ENCODE data around the gene KCTD13.

The KCTD13 gene

GRCh38 chr16:29898804-29899515 lies 27.1 kb downstream of the KCTD13 start:
- Histone ChIP-seq H3K4me3 (ENCODE audit: insufficient read length, low read depth) (peak overlapping the region; percentile 72), H3K27me3 (ENCODE audit: insufficient read depth, insufficient read length) (no peaks in the 10 kb centered on the region), H3K9ac (ENCODE audit: insufficient read length, low read depth) (peak overlapping the region; percentile 86), H3K36me3 (ENCODE audit: insufficient read depth, insufficient read length, low read length) (peaks cover 18% of the 10 kb centered on the region), H3K4me1 (ENCODE audit: insufficient read depth, insufficient read length) (peaks cover 9% of the 10 kb centered on the region), H3K9me3 (ENCODE audit: insufficient read depth, low read length) (no peaks in the 10 kb centered on the region)
- TF ChIP-seq ZNF274 (IDR thresholded peaks at IDR 0.05; ENCODE audit: low read depth, low read length) (no peak), YY1 (IDR thresholded peaks at IDR 0.05; ENCODE audit: insufficient read depth, insufficient read length) (no peak), SUZ12 (IDR thresholded peaks at IDR 0.05; ENCODE audit: extremely low read depth, insufficient read depth, insufficient read length) (no peak)
- DNase-seq (ENCODE audit: low read depth, low spot score), result no peak

DNA sequence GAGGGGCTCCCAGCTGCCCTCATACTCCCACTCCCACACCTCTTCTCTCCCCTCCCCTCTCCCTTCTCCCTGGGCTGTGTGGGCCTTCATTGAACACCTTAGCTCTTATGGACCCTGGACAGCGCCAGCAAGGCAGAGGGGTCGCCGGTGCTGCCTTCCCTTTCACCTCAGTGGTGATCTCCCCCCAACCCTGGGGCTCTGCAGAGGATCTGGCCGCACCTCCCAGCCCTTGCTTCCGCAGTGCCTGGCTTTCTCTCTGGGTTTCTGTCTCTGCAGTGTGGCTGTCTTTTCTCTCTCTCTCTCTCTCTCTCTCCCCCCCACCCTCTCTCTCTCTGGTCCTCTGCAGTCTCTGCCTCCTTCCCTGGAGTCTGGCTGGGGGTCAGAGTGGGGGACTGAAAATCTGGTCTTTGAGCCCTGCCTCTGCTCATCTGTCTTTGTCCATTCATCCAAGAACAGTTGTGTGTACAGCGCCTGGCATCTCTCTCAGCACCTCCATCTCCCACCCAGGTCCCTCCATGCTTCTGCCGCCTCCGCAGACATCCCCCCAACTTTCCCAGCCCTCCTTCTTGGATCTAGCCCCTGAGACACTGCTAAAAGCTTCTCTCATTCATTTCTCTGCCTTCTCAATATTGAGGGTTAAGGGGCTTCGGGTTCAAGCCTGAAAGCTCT lies 27.8 kb downstream of the KCTD13 start:
- TF ChIP-seq YY1 (IDR thresholded peaks at IDR 0.05; ENCODE audit: insufficient read depth, insufficient read length) (no peak), SUZ12 (IDR thresholded peaks at IDR 0.05; ENCODE audit: extremely low read depth, insufficient read depth, insufficient read length) (no peak), ZNF274 (IDR thresholded peaks at IDR 0.05; ENCODE audit: low read depth, low read length) (no peak)
- peaks cover 9% of the 10 kb centered on the region for H3K4me1 ChIP-seq (ENCODE audit: insufficient read depth, insufficient read length)
- H3K27me3 ChIP-seq (ENCODE audit: insufficient read depth, insufficient read length), result no peaks in the 10 kb centered on the region
- no peaks in the 10 kb centered on the region for H3K9me3 ChIP-seq (ENCODE audit: insufficient read depth, low read length)
- H3K4me3 ChIP-seq (ENCODE audit: insufficient read length, low read depth), result peak overlapping the region; percentile 72
- peaks cover 11% of the 10 kb centered on the region for H3K36me3 ChIP-seq (ENCODE audit: insufficient read depth, insufficient read length, low read length)
- H3K9ac ChIP-seq (ENCODE audit: insufficient read length, low read depth), result peak overlapping the region; percentile 86
- DNase-seq (ENCODE audit: low read depth, low spot score), result no peak

- Histone ChIP-seq H3K4me1 (ENCODE audit: insufficient read depth, insufficient read length) (peaks cover 13% of the 10 kb centered on the region), H3K9me3 (ENCODE audit: insufficient read depth, low read length) (no peaks in the 10 kb centered on the region), H3K9ac (ENCODE audit: insufficient read length, low read depth) (no peak overlapping the region), H3K27me3 (ENCODE audit: insufficient read depth, insufficient read length) (no peaks in the 10 kb centered on the region), H3K36me3 (ENCODE audit: insufficient read depth, insufficient read length, low read length) (peaks cover 11% of the 10 kb centered on the region), H3K4me3 (ENCODE audit: insufficient read length, low read depth) (no peak overlapping the region)
- TF ChIP-seq SUZ12 (IDR thresholded peaks at IDR 0.05; ENCODE audit: extremely low read depth, insufficient read depth, insufficient read length) (no peak), YY1 (IDR thresholded peaks at IDR 0.05; ENCODE audit: insufficient read depth, insufficient read length) (no peak), ZNF274 (IDR thresholded peaks at IDR 0.05; ENCODE audit: low read depth, low read length) (no peak)
- no peak for DNase-seq (ENCODE audit: low read depth, low spot score)
These were observed 28.7 kb downstream of the KCTD13 start for GRCh38 chr16:29897333-29897732.

DNA sequence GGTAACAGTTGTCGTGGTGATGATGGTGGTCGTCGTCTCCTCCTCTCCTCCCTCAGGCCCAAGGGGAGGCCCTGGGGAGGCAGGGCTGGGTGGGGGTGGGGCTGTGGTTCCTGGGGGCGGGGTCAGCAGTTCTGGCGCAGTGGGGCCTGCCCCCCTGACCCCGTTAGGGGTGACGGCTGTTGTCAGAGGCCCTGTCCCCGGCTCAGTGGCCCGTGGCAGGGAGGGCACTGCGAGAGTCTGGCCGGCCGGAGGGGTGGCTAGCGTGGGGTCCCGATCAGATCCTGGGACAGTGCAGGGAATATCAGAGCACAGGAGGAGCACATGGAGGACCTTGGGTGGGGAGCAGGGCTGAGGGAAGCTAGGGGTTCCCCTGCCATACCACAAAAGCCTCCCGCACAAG lies 29.2 kb downstream of the KCTD13 start:
- no peak for DNase-seq (ENCODE audit: low read depth, low spot score)
- H3K27me3 ChIP-seq (ENCODE audit: insufficient read depth, insufficient read length), result no peaks in the 10 kb centered on the region
- peaks cover 9% of the 10 kb centered on the region for H3K36me3 ChIP-seq (ENCODE audit: insufficient read depth, insufficient read length, low read length)
- H3K9me3 ChIP-seq (ENCODE audit: insufficient read depth, low read length), result no peaks in the 10 kb centered on the region
- no peak overlapping the region for H3K9ac ChIP-seq (ENCODE audit: insufficient read length, low read depth)
- TF ChIP-seq ZNF274 (IDR thresholded peaks at IDR 0.05; ENCODE audit: low read depth, low read length) (no peak), SUZ12 (IDR thresholded peaks at IDR 0.05; ENCODE audit: extremely low read depth, insufficient read depth, insufficient read length) (no peak), YY1 (IDR thresholded peaks at IDR 0.05; ENCODE audit: insufficient read depth, insufficient read length) (no peak)
- H3K4me3 ChIP-seq (ENCODE audit: insufficient read length, low read depth), result no peak overlapping the region
- H3K4me1 ChIP-seq (ENCODE audit: insufficient read depth, insufficient read length), result peaks cover 14% of the 10 kb centered on the region

- no peaks in the 10 kb centered on the region for H3K9me3 ChIP-seq (ENCODE audit: insufficient read depth, low read length)
- no peak for TF ChIP-seq YY1 (IDR thresholded peaks at IDR 0.05; ENCODE audit: insufficient read depth, insufficient read length)
- TF ChIP-seq ZNF274 (IDR thresholded peaks at IDR 0.05; ENCODE audit: low read depth, low read length), result no peak
- TF ChIP-seq SUZ12 (IDR thresholded peaks at IDR 0.05; ENCODE audit: extremely low read depth, insufficient read depth, insufficient read length), result no peak
- DNase-seq (ENCODE audit: low read depth, low spot score), result no peak
- H3K27me3 ChIP-seq (ENCODE audit: insufficient read depth, insufficient read length), result no peaks in the 10 kb centered on the region
- no peak overlapping the region for H3K4me3 ChIP-seq (ENCODE audit: insufficient read length, low read depth)
- peaks cover 7% of the 10 kb centered on the region for H3K36me3 ChIP-seq (ENCODE audit: insufficient read depth, insufficient read length, low read length)
- peaks cover 14% of the 10 kb centered on the region for H3K4me1 ChIP-seq (ENCODE audit: insufficient read depth, insufficient read length)
- H3K9ac ChIP-seq (ENCODE audit: insufficient read length, low read depth), result no peak overlapping the region
These were observed 31.7 kb downstream of the KCTD13 start for GRCh38 chr16:29894352-29894751.

DNA sequence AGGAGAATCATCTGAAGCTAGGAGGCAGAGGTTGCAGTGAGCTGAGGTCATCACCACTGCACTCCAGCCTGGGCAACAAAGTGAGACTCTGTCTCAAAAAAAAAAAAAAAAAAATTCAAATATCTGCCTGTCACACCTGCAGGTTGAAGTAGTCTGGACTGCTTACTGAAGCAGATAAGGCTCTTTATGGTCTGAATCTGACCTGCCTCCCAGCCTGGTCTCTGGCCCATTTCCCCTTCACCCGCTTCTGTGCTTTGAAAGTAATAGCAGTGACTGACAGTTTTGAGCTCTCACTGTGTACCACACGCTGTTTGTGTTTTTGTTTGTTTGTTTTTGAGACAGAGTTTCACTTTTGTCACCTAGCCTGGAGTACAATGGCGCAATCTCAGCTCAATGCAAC lies 32.5 kb downstream of the KCTD13 start:
- Histone ChIP-seq H3K4me1 (ENCODE audit: insufficient read depth, insufficient read length) (peaks cover 14% of the 10 kb centered on the region), H3K9me3 (ENCODE audit: insufficient read depth, low read length) (no peaks in the 10 kb centered on the region), H3K27me3 (ENCODE audit: insufficient read depth, insufficient read length) (no peaks in the 10 kb centered on the region), H3K4me3 (ENCODE audit: insufficient read length, low read depth) (no peak overlapping the region), H3K9ac (ENCODE audit: insufficient read length, low read depth) (no peak overlapping the region), H3K36me3 (ENCODE audit: insufficient read depth, insufficient read length, low read length) (peaks cover 7% of the 10 kb centered on the region)
- DNase-seq (ENCODE audit: low read depth, low spot score), result no peak
- TF ChIP-seq ZNF274 (IDR thresholded peaks at IDR 0.05; ENCODE audit: low read depth, low read length) (no peak), YY1 (IDR thresholded peaks at IDR 0.05; ENCODE audit: insufficient read depth, insufficient read length) (no peak), SUZ12 (IDR thresholded peaks at IDR 0.05; ENCODE audit: extremely low read depth, insufficient read depth, insufficient read length) (no peak)

- H3K9ac ChIP-seq (ENCODE audit: insufficient read length, low read depth), result peak overlapping the region; percentile 14
- TF ChIP-seq SUZ12 (IDR thresholded peaks at IDR 0.05; ENCODE audit: extremely low read depth, insufficient read depth, insufficient read length) (no peak), YY1 (IDR thresholded peaks at IDR 0.05; ENCODE audit: insufficient read depth, insufficient read length) (no peak), ZNF274 (IDR thresholded peaks at IDR 0.05; ENCODE audit: low read depth, low read length) (no peak)
These were observed 33.6 kb downstream of the KCTD13 start for GRCh38 chr16:29892458-29892813.

More at GRCh38 chr16:29892458-29892813, 33.6 kb downstream of the KCTD13 start:
- Histone ChIP-seq H3K9me3 (ENCODE audit: insufficient read depth, low read length) (no peaks in the 10 kb centered on the region), H3K4me3 (ENCODE audit: insufficient read length, low read depth) (no peak overlapping the region), H3K36me3 (ENCODE audit: insufficient read depth, insufficient read length, low read length) (peaks cover 7% of the 10 kb centered on the region), H3K27me3 (ENCODE audit: insufficient read depth, insufficient read length) (no peaks in the 10 kb centered on the region), H3K4me1 (ENCODE audit: insufficient read depth, insufficient read length) (peaks cover 10% of the 10 kb centered on the region)
- no peak for DNase-seq (ENCODE audit: low read depth, low spot score)

Measured in NT2/D1 (cell line).